ENCODE results near the gene CDKN2B.
"Not testable (repeated sequence)": the region's sequence is repeated elsewhere in the genome, so short reads cannot be mapped to it uniquely, and the experiment has no call there.

CDKN2B gene

GRCh38 chr9:22008717-22009505, at the start of gene CDKN2B:
CDKN2B (minus strand) TSS chr9:22009305; CDS start chr9:22008953, 352 bp downstream.
- DNase-seq (ENCODE audit: low spot score) = peak; percentile 99

- not testable (repeated sequence) for DNase-seq (ENCODE audit: low spot score)
These were observed 48.9 kb upstream of the CDKN2B start for GRCh38 chr9:22057972-22058371.

- no peak for DNase-seq (ENCODE audit: low spot score)
These were observed 47.3 kb upstream of the CDKN2B start for GRCh38 chr9:22056402-22056801.

- no peak for DNase-seq (ENCODE audit: low spot score)
These were observed 46.0 kb upstream of the CDKN2B start for GRCh38 chr9:22055090-22055489.

GRCh38 chr9:22054529-22054928, 45.4 kb upstream of the CDKN2B start:
- no peak for DNase-seq (ENCODE audit: low spot score)

GRCh38 chr9:22054076-22054475, 45.0 kb upstream of the CDKN2B start:
- no peak for DNase-seq (ENCODE audit: low spot score)

GRCh38 chr9:22053178-22053577, 44.1 kb upstream of the CDKN2B start:
- DNase-seq (ENCODE audit: low spot score) = no peak

- DNase-seq (ENCODE audit: low spot score) = peak; percentile 52
These were observed 43.4 kb upstream of the CDKN2B start for GRCh38 chr9:22052376-22052945.

GRCh38 chr9:22050924-22051323, 41.8 kb upstream of the CDKN2B start:
- DNase-seq (ENCODE audit: low spot score) = no peak

- DNase-seq (ENCODE audit: low spot score) = peak; percentile 11
These were observed 40.3 kb upstream of the CDKN2B start for GRCh38 chr9:22049411-22049810.

- DNase-seq (ENCODE audit: low spot score) = no peak
These were observed 38.5 kb upstream of the CDKN2B start for GRCh38 chr9:22047596-22047995.

GRCh38 chr9:22046243-22046885, 37.3 kb upstream of the CDKN2B start:
- DNase-seq (ENCODE audit: low spot score) = no peak

- no peak for DNase-seq (ENCODE audit: low spot score)
These were observed 36.3 kb upstream of the CDKN2B start for GRCh38 chr9:22045423-22045822.

- DNase-seq (ENCODE audit: low spot score) = peak; percentile 65
These were observed 35.5 kb upstream of the CDKN2B start for GRCh38 chr9:22044583-22044982.

GRCh38 chr9:22043928-22044327, 34.8 kb upstream of the CDKN2B start:
- DNase-seq (ENCODE audit: low spot score) = no peak

GRCh38 chr9:22041775-22042174, 32.7 kb upstream of the CDKN2B start:
- DNase-seq (ENCODE audit: low spot score) = no peak

- DNase-seq (ENCODE audit: low spot score) = no peak
These were observed 32.2 kb upstream of the CDKN2B start for GRCh38 chr9:22041344-22041743.

- peak; percentile 44 for DNase-seq (ENCODE audit: low spot score)
These were observed 31.7 kb upstream of the CDKN2B start for GRCh38 chr9:22040760-22041159.

GRCh38 chr9:22039258-22039657, 30.2 kb upstream of the CDKN2B start:
- DNase-seq (ENCODE audit: low spot score) = no peak

GRCh38 chr9:22037954-22038690, 29.0 kb upstream of the CDKN2B start:
- peak; percentile 22 for DNase-seq (ENCODE audit: low spot score)

GRCh38 chr9:22036866-22037626, 27.9 kb upstream of the CDKN2B start:
- no peak for DNase-seq (ENCODE audit: low spot score)

- no peak for DNase-seq (ENCODE audit: low spot score)
These were observed 26.5 kb upstream of the CDKN2B start for GRCh38 chr9:22035591-22036011.

Data from GM03348 (cell line).